RPMI8226 (cell line): Measurements from ENCODE around the gene ERICH6.
A peak's percentile ranks its signal among the peaks of the same experiment; 100 is the strongest.

Source experiments
- DNase-seq: peaks from one replicate; pipeline ENCODE4 v3.0.0-alpha.2; 2015

Gene ERICH6

GRCh38 chr3:150736903-150737832 lies 33.4 kb upstream of the ERICH6 start:
- DNase-seq, result no peak

- no peak for DNase-seq
Observed at GRCh38 chr3:150736316-150736719, 32.6 kb upstream of the ERICH6 start.

GRCh38 chr3:150734795-150735119 lies 31.0 kb upstream of the ERICH6 start:
- DNase-seq, result no peak

GRCh38 chr3:150733936-150734794 lies 30.4 kb upstream of the ERICH6 start:
- DNase-seq, result no peak

- DNase-seq, result no peak
Observed at GRCh38 chr3:150733373-150733935, 29.7 kb upstream of the ERICH6 start.

GRCh38 chr3:150729682-150730360 lies 26.1 kb upstream of the ERICH6 start:
- no peak for DNase-seq

GRCh38 chr3:150727653-150728502 lies 24.2 kb upstream of the ERICH6 start:
- DNase-seq, result peak; percentile 29

GRCh38 chr3:150725548-150725947 lies 21.8 kb upstream of the ERICH6 start:
- no peak for DNase-seq

- peak; percentile 30 for DNase-seq
Observed at GRCh38 chr3:150723946-150724345, 20.2 kb upstream of the ERICH6 start.

- no peak for DNase-seq
Observed at GRCh38 chr3:150722267-150722666, 18.5 kb upstream of the ERICH6 start.

GRCh38 chr3:150721285-150722130 lies 17.8 kb upstream of the ERICH6 start:
- peak; percentile 73 for DNase-seq

GRCh38 chr3:150720444-150720843 lies 16.7 kb upstream of the ERICH6 start:
- no peak for DNase-seq

GRCh38 chr3:150710097-150710496 lies 6.4 kb upstream of the ERICH6 start:
- no peak for DNase-seq

GRCh38 chr3:150703299-150703755 lies 393 bp downstream of the ERICH6 start:
- peak; percentile 39 for DNase-seq

GRCh38 chr3:150699068-150699639 lies 4.6 kb downstream of the ERICH6 start:
- DNase-seq, result no peak

- DNase-seq, result no peak
Observed at GRCh38 chr3:150697646-150698045, 6.1 kb downstream of the ERICH6 start.

- no peak for DNase-seq
Observed at GRCh38 chr3:150691414-150692040, 12.2 kb downstream of the ERICH6 start.

- no peak for DNase-seq
Observed at GRCh38 chr3:150687613-150688012, 16.1 kb downstream of the ERICH6 start.

- DNase-seq, result no peak
Observed at GRCh38 chr3:150682824-150683223, 20.9 kb downstream of the ERICH6 start.

GRCh38 chr3:150682279-150682678 lies 21.4 kb downstream of the ERICH6 start:
- DNase-seq, result no peak
